ENCODE data around the gene OR1F1.
"Not testable (repeated sequence)": the region's sequence is repeated elsewhere in the genome, so short reads cannot be mapped to it uniquely, and the experiment has no call there.

GRCh38 chr16:3182293-3182607, 5.8 kb upstream of the OR1F1 start:
- TF ChIP-seq, protein P1, sequence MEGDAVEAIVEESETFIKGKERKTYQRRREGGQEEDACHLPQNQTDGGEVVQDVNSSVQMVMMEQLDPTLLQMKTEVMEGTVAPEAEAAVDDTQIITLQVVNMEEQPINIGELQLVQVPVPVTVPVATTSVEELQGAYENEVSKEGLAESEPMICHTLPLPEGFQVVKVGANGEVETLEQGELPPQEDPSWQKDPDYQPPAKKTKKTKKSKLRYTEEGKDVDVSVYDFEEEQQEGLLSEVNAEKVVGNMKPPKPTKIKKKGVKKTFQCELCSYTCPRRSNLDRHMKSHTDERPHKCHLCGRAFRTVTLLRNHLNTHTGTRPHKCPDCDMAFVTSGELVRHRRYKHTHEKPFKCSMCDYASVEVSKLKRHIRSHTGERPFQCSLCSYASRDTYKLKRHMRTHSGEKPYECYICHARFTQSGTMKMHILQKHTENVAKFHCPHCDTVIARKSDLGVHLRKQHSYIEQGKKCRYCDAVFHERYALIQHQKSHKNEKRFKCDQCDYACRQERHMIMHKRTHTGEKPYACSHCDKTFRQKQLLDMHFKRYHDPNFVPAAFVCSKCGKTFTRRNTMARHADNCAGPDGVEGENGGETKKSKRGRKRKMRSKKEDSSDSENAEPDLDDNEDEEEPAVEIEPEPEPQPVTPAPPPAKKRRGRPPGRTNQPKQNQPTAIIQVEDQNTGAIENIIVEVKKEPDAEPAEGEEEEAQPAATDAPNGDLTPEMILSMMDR (IDR thresholded peaks at IDR 0.05): not testable (repeated sequence)
- not testable (repeated sequence) for TF ChIP-seq POLR2A, POLR2AphosphoS5 (IDR thresholded peaks at IDR 0.05)
